ENCODE results near the gene PARD6B.
"Not testable (repeated sequence)": the region's sequence is repeated elsewhere in the genome, so short reads cannot be mapped to it uniquely, and the experiment has no call there.

PARD6B gene

GRCh38 chr20:50746138-50746940 is 15.0 kb downstream of the PARD6B start:
- no peak for DNase-seq

GRCh38 chr20:50747275-50747674 is 15.9 kb downstream of the PARD6B start:
- DNase-seq, result no peak

- no peak for DNase-seq
Measured at GRCh38 chr20:50750145-50750671, 18.8 kb downstream of the PARD6B start.

GRCh38 chr20:50753152-50753551 is 21.8 kb downstream of the PARD6B start:
- DNase-seq, result no peak

GRCh38 chr20:50754420-50754819 is 23.0 kb downstream of the PARD6B start:
- no peak for DNase-seq

- no peak for DNase-seq
Measured at GRCh38 chr20:50756447-50756846, 25.1 kb downstream of the PARD6B start.

- DNase-seq, result no peak
Measured at GRCh38 chr20:50758469-50758868, 27.1 kb downstream of the PARD6B start.

GRCh38 chr20:50758992-50759391 is 27.6 kb downstream of the PARD6B start:
- no peak for DNase-seq

GRCh38 chr20:50759678-50760077 is 28.3 kb downstream of the PARD6B start:
- DNase-seq, result no peak

GRCh38 chr20:50762045-50762422 is 30.7 kb downstream of the PARD6B start:
- no peak for DNase-seq

- no peak for DNase-seq
Measured at GRCh38 chr20:50762435-50763220, 31.2 kb downstream of the PARD6B start.

- not testable (repeated sequence) for DNase-seq
Measured at GRCh38 chr20:50763550-50764458, 32.4 kb downstream of the PARD6B start.

- not testable (repeated sequence) for DNase-seq
Measured at GRCh38 chr20:50765251-50765650, 33.9 kb downstream of the PARD6B start.

- no peak for DNase-seq
Measured at GRCh38 chr20:50765674-50766073, 34.3 kb downstream of the PARD6B start.

GRCh38 chr20:50766955-50767809 is 35.8 kb downstream of the PARD6B start:
- DNase-seq, result not testable (repeated sequence)

GRCh38 chr20:50768991-50769390 is 37.6 kb downstream of the PARD6B start:
- not testable (repeated sequence) for DNase-seq

GRCh38 chr20:50769551-50770085 is 38.2 kb downstream of the PARD6B start:
- not testable (repeated sequence) for DNase-seq

- DNase-seq, result not testable (repeated sequence)
Measured at GRCh38 chr20:50771419-50772080, 40.2 kb downstream of the PARD6B start.

- no peak for DNase-seq
Measured at GRCh38 chr20:50772420-50773185, 41.2 kb downstream of the PARD6B start.

- no peak for DNase-seq
Measured at GRCh38 chr20:50774515-50774914, 43.1 kb downstream of the PARD6B start.
